CD4-positive, alpha-beta T cell treated with Interleukin-1 beta for 1 hour (primary cell): ENCODE results near the gene DIABLO.
"Not testable (repeated sequence)": the region's sequence is repeated elsewhere in the genome, so short reads cannot be mapped to it uniquely, and the experiment has no call there.

Experiments used
- DNase-seq, 2 donors: peaks; one replicate each; pipeline ENCODE4 v3.0.0-alpha.2; 2020 to 2022

The DIABLO gene

GRCh38 chr12:122187466-122187865 lies 38.4 kb downstream of the DIABLO start:
- DNase-seq, result no peak

- DNase-seq, result no peak
Observed at GRCh38 chr12:122185494-122186082, 40.3 kb downstream of the DIABLO start.

- DNase-seq, result no peak
Observed at GRCh38 chr12:122185079-122185478, 40.8 kb downstream of the DIABLO start.

GRCh38 chr12:122184517-122184916 lies 41.3 kb downstream of the DIABLO start:
- DNase-seq, result peak in 1 of 2 donors; percentile 27

GRCh38 chr12:122183588-122183940 lies 42.3 kb downstream of the DIABLO start:
- no peak for DNase-seq

- peak in 1 of 2 donors; percentile 39 for DNase-seq
Observed at GRCh38 chr12:122182887-122183587, 42.8 kb downstream of the DIABLO start, which contains the start of gene LRRC43. Gene LRRC43, plus strand, starts transcription at chr12:122183123. Its CDS starts 22 bp downstream, at chr12:122183145.

GRCh38 chr12:122176473-122176872 lies 49.4 kb downstream of the DIABLO start:
- not testable (repeated sequence) for DNase-seq

GRCh38 chr12:122174155-122174845 lies 51.6 kb downstream of the DIABLO start, which contains the start of gene IL31:
Gene IL31, minus strand, starts transcription at chr12:122174221. Its CDS starts 49 bp downstream, at chr12:122174172.
- DNase-seq, result no peak

- no peak for DNase-seq
Observed at GRCh38 chr12:122172262-122172939, 53.5 kb downstream of the DIABLO start.

GRCh38 chr12:122171399-122171798 lies 54.5 kb downstream of the DIABLO start:
- no peak for DNase-seq

GRCh38 chr12:122168492-122168891 lies 57.4 kb downstream of the DIABLO start:
- DNase-seq, result no peak

GRCh38 chr12:122167356-122167925 lies 58.4 kb downstream of the DIABLO start:
- no peak for DNase-seq

- peak in 1 of 2 donors; percentile 26 for DNase-seq
Observed at GRCh38 chr12:122166422-122167349, 59.2 kb downstream of the DIABLO start.

GRCh38 chr12:122162976-122163375 lies 62.9 kb downstream of the DIABLO start:
- DNase-seq, result no peak

- DNase-seq, result peak in 1 of 2 donors; percentile 35
Observed at GRCh38 chr12:122161682-122162081, 64.2 kb downstream of the DIABLO start.

GRCh38 chr12:122160761-122161160 lies 65.1 kb downstream of the DIABLO start:
- DNase-seq, result no peak

- DNase-seq, result no peak
Observed at GRCh38 chr12:122159882-122160281, 66.0 kb downstream of the DIABLO start.

- no peak for DNase-seq
Observed at GRCh38 chr12:122158700-122159285, 67.1 kb downstream of the DIABLO start.
